Neural crest cell (in vitro differentiated cells): ENCODE measurements around the gene GADD45G. TPM values are rescaled to one million over a fixed set of nuclear protein-coding genes. Genes with fewer than 3 reads are reported as not detected.

Source experiments
- DNase-seq: peaks from one replicate; pipeline ENCODE4 v3.0.0; 2021; ENCODE audit warnings: low read depth, mixed read lengths, low spot score
- H3K27ac Mint-ChIP-seq: one replicate; pipeline ENCODE4 v1.8.0; 2021; ENCODE audit warnings: mild to moderate bottlenecking, mixed read lengths; ENCODE audit not compliant: unreplicated experiment
- H3K27me3 Mint-ChIP-seq: 2 replicates; pipeline ENCODE4 v1.8.0; 2021; ENCODE audit warnings: low read depth, mild to moderate bottlenecking, mixed read lengths
- H3K36me3 Mint-ChIP-seq: 2 replicates; pipeline ENCODE4 v1.8.0; 2021; ENCODE audit warnings: low read depth, mild to moderate bottlenecking, mixed read lengths
- H3K4me1 Mint-ChIP-seq: 2 replicates; pipeline ENCODE4 v1.8.0; 2021; ENCODE audit warnings: mixed read lengths
- H3K4me3 Mint-ChIP-seq: one replicate; pipeline ENCODE4 v1.8.0; 2021; ENCODE audit warnings: mild to moderate bottlenecking, mixed read lengths
- H3K9me3 Mint-ChIP-seq: 2 replicates; pipeline ENCODE4 v1.8.0; 2021; ENCODE audit warnings: mixed read lengths
- total RNA-seq: library from RNA; stranded (reverse); gene quantifications from 2 replicates; pipeline ENCODE4 v1.2.1, GENCODE V29; 2021
- TF ChIP-seq, protein P1 (sequence below): fragments of 200-600 bp; sonication (generic); conservative IDR thresholded peaks from 2 replicates; pipeline ENCODE4 v1.5.0; 2021; ENCODE audit warnings: antibody characterized with exemption, mild to moderate bottlenecking

GADD45G gene
- total RNA-seq, 1 donor from 2014 or later = 11.9 TPM

DNA sequence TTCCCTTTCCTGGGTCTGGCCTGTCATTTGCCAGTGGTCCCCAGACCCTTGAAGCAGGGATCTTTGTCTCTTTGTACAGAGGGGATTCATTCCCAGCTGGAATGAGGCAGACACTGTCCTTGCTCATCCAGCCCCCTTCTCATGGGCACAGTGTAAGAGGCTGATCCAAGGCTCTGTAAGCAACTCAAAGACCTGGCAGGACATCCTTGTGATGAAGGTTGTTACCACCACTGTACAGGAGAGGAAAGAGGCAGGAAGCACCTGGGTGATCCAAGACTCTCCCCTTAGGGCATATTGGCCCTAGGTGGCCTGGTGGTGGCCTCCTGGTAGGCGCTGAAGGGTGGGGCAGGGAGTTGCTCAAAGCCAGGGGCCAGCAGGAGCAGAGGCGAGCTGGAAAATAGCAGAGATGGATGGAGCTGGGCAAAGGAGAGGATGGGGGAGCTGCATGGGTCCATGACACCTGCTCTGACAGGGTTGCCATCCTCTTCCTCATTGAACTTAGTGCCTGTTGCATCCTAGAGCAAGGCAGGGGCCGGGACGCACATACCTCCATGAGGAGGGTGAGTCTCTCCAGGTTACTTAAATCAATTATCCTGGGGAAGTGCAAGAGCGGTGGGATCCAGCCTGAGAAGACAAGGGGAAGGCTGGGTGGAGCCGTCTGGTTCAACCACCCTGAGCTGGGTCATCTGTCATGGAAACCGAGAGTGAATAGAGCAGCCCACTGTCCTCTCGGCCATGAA lies 9.8 kb upstream of the GADD45G start:
- no peak for DNase-seq
- H3K36me3 Mint-ChIP-seq = no peaks in the 10 kb centered on the region
- no peaks in the 10 kb centered on the region for H3K9me3 Mint-ChIP-seq
- no peak overlapping the region for H3K27ac Mint-ChIP-seq
- H3K4me3 Mint-ChIP-seq = no peak overlapping the region
- peaks cover 69% of the 10 kb centered on the region for H3K27me3 Mint-ChIP-seq
- peaks cover 4% of the 10 kb centered on the region for H3K4me1 Mint-ChIP-seq
- TF ChIP-seq, protein P1, sequence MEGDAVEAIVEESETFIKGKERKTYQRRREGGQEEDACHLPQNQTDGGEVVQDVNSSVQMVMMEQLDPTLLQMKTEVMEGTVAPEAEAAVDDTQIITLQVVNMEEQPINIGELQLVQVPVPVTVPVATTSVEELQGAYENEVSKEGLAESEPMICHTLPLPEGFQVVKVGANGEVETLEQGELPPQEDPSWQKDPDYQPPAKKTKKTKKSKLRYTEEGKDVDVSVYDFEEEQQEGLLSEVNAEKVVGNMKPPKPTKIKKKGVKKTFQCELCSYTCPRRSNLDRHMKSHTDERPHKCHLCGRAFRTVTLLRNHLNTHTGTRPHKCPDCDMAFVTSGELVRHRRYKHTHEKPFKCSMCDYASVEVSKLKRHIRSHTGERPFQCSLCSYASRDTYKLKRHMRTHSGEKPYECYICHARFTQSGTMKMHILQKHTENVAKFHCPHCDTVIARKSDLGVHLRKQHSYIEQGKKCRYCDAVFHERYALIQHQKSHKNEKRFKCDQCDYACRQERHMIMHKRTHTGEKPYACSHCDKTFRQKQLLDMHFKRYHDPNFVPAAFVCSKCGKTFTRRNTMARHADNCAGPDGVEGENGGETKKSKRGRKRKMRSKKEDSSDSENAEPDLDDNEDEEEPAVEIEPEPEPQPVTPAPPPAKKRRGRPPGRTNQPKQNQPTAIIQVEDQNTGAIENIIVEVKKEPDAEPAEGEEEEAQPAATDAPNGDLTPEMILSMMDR = no peak

DNA sequence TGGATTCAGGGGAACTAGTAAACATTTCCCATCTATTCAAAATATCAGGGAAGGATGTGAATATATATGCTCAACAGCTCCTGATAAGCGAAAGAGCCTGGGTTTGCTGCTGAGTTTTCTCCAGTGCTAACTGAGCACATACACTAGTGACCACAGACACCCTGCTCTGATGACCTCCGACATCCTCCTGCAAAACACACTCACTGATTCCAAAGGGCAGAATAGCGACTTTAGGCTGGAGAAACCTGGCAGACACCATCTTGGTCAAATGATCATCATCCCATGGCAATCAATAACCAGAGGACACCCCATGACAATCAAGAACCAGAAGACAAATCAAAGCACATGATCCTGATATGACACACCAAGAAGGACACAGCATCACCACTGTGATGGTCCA lies 9.2 kb upstream of the GADD45G start:
- Mint-ChIP-seq H3K36me3 (no peaks in the 10 kb centered on the region), H3K9me3 (no peaks in the 10 kb centered on the region), H3K4me1 (peaks cover 4% of the 10 kb centered on the region), H3K27me3 (peaks cover 74% of the 10 kb centered on the region), H3K4me3 (no peak overlapping the region), H3K27ac (no peak overlapping the region)
- no peak for DNase-seq
- TF ChIP-seq, protein P1 = no peak

DNA sequence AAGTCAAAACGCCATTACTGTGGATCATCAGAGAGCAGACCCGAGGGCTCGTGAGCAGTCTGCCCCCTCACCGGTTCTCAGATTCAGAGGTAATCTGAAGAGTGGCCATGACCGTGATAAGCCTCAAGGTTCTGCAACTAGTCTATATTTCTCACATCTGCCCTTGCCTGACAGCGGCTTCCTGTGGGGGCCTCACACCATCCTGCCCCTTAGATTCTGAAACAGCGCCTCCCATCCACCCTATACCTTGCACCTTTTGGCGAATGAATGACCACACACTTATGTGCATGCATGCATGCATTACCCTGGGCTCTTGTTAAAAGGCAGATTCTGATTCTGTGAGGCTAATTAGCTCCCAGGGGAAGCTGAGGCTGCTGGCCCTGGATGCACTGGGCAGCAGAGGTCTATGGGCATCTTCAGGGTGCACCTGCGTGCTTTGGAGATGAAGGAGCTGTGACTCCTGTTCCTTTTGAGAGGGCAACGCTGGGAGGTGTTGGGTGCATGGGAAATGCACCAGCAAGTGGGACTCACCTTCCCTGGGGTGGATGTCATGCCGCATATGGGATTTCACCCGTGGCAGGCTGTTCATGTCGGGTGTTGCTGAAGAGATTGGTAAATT lies 7.8 kb upstream of the GADD45G start:
- TF ChIP-seq, protein P1 = no peak
- no peak overlapping the region for H3K4me3 Mint-ChIP-seq
- H3K4me1 Mint-ChIP-seq = peaks cover 4% of the 10 kb centered on the region
- H3K27ac Mint-ChIP-seq = no peak overlapping the region
- H3K9me3 Mint-ChIP-seq = no peaks in the 10 kb centered on the region
- no peak for DNase-seq
- peaks cover 87% of the 10 kb centered on the region for H3K27me3 Mint-ChIP-seq
- H3K36me3 Mint-ChIP-seq = no peaks in the 10 kb centered on the region

DNA sequence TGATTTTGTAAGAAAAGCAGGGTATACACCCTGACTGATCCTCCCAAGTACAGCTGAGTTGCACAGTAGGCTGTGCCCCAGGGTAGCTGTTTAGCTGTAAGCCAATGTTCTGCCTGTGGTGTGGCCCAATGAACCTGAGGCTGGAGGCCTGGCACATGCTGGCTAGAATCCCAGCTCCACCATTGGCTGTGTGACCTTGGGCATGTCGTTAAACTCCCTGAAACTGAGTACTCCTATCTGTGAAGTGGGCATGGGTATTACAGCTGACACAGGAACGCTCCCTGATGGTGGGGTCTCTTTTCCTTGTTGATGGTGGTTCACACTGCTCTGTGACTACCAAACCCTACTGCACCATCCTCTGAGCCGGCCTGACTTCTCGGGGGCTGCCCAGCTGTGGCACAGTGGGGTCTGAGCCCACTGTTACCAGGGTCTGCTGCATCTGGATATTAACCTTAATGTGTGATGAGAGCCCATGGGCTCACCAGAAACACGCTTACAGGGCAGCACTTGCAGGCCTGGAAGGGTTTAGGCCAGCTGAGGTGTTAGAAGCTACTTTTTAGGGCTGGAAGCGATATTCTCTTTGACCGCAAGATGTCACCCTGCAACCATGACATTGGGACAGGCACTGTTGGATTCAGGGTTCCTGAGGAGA lies 7.0 kb upstream of the GADD45G start:
- no peaks in the 10 kb centered on the region for H3K9me3 Mint-ChIP-seq
- no peak overlapping the region for H3K4me3 Mint-ChIP-seq
- H3K4me1 Mint-ChIP-seq = peaks cover 4% of the 10 kb centered on the region
- H3K27ac Mint-ChIP-seq = no peak overlapping the region
- peaks cover 90% of the 10 kb centered on the region for H3K27me3 Mint-ChIP-seq
- DNase-seq = peak; percentile 57
- no peaks in the 10 kb centered on the region for H3K36me3 Mint-ChIP-seq
- TF ChIP-seq, protein P1 = peak; percentile 91

DNA sequence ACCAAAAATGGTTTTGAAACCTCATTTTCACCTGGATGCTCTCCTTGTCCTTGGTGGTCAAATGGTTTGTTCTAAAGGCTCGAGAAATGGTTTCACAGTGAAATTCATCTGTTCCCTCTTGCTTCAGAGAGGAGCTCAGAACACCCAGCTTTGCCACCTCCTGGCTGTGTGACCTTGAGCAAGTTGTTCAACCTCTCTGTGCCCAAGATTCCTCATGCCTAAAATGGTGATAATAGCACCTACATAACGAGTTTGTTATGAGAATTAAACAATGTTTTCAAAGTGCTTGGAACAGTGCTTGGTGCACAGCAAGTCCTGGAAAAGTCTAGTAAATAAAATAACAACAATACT lies 6.5 kb upstream of the GADD45G start:
- no peak for DNase-seq
- no peaks in the 10 kb centered on the region for H3K36me3 Mint-ChIP-seq
- TF ChIP-seq, protein P1 = peak; percentile 5
- no peak overlapping the region for H3K4me3 Mint-ChIP-seq
- H3K27ac Mint-ChIP-seq = no peak overlapping the region
- peaks cover 5% of the 10 kb centered on the region for H3K4me1 Mint-ChIP-seq
- H3K9me3 Mint-ChIP-seq = no peaks in the 10 kb centered on the region
- H3K27me3 Mint-ChIP-seq = peaks cover 91% of the 10 kb centered on the region
